Neuronal stem cell (in vitro differentiated cells): Measurements from ENCODE around the gene TMEM165.

Experiments
- DNase-seq: peaks from one replicate; pipeline ENCODE4 v3.0.0-alpha.2; 2013; ENCODE audit warnings: low spot score
- H2AFZ ChIP-seq: one replicate; pipeline ENCODE4 v1.6.1; 2013; ENCODE audit warnings: mild to moderate bottlenecking, low read length, inconsistent platforms
- H2AK5ac ChIP-seq: 2 replicates; pipeline ENCODE4 v1.6.1; 2013; ENCODE audit warnings: low read depth, mild to moderate bottlenecking, inconsistent platforms, low read length, moderate library complexity, mixed read lengths
- H2BK120ac ChIP-seq: 2 replicates; pipeline ENCODE4 v1.6.1; 2013; ENCODE audit warnings: low read depth, mild to moderate bottlenecking, inconsistent platforms, low read length, moderate library complexity, mixed read lengths
- H2BK12ac ChIP-seq: one replicate; pipeline ENCODE4 v1.6.1; 2013; ENCODE audit warnings: low read length, inconsistent platforms
- H2BK15ac ChIP-seq: 2 replicates; pipeline ENCODE4 v1.6.1; 2013; ENCODE audit warnings: mild to moderate bottlenecking, low read length, inconsistent platforms, mixed read lengths
- H2BK5ac ChIP-seq: one replicate; pipeline ENCODE4 v1.6.1; 2013; ENCODE audit warnings: inconsistent platforms, mild to moderate bottlenecking, low read length, moderate library complexity
- H3K14ac ChIP-seq: one replicate; pipeline ENCODE4 v1.6.1; 2013; ENCODE audit warnings: low read length, inconsistent platforms
- H3K18ac ChIP-seq: 2 replicates; pipeline ENCODE4 v1.6.1; 2013; ENCODE audit warnings: low read length, inconsistent platforms
- H3K23ac ChIP-seq: 2 replicates; pipeline ENCODE4 v1.6.1; 2013; ENCODE audit warnings: low read depth, mild to moderate bottlenecking, mixed read lengths, low read length, inconsistent platforms; ENCODE audit not compliant: poor library complexity
- H3K27ac ChIP-seq: replicated peaks from 3 replicates; pipeline ENCODE4 v1.5.1; 2013; ENCODE audit warnings: low read length, inconsistent platforms
- H3K27me3 ChIP-seq, 3 experiments: 2 replicates each; pipeline ENCODE4 v1.6.1; 2013; ENCODE audit warnings: low read length in 3 of 3, mild to moderate bottlenecking in 2 of 3, inconsistent platforms in 1 of 3, low read depth in 1 of 3, mixed read lengths in 1 of 3, moderate library complexity in 1 of 3; ENCODE audit not compliant: control insufficient read depth in 3 of 3, insufficient read depth in 3 of 3
- H3K36me3 ChIP-seq, 2 donors: replicated peaks in 1 of 2; 2 replicates each; pipeline ENCODE4 v1.6.1; 2013; ENCODE audit warnings: low read length in 2 of 2; ENCODE audit not compliant: control insufficient read depth in 2 of 2, insufficient read depth in 2 of 2
- H3K4ac ChIP-seq: 2 replicates; pipeline ENCODE4 v1.6.1; 2013; ENCODE audit warnings: inconsistent platforms, mild to moderate bottlenecking, low read length, moderate library complexity
- H3K4me1 ChIP-seq, 2 donors: 1 replicate in 1 of 2; 2 replicates in 1 of 2; pipeline ENCODE4 v1.6.1; 2013; ENCODE audit warnings: low read length in 2 of 2, low read depth in 1 of 2; ENCODE audit not compliant: control insufficient read depth in 2 of 2, insufficient read depth in 1 of 2
- H3K4me2 ChIP-seq: one replicate; pipeline ENCODE4 v1.6.1; 2013; ENCODE audit warnings: mild to moderate bottlenecking, low read length, inconsistent platforms; ENCODE audit not compliant: insufficient read depth, poor library complexity, severe bottlenecking
- H3K4me3 ChIP-seq, 2 donors: 2 replicates each; pipeline ENCODE4 v1.5.1; 2013; ENCODE audit warnings: low read length in 2 of 2, mild to moderate bottlenecking in 2 of 2, inconsistent platforms in 1 of 2, moderate library complexity in 1 of 2
- H3K79me1 ChIP-seq: one replicate; pipeline ENCODE4 v1.6.1; 2013; ENCODE audit warnings: low read depth, mild to moderate bottlenecking, inconsistent platforms, low read length, moderate library complexity
- H3K9ac ChIP-seq: one replicate; pipeline ENCODE4 v1.6.1; 2013; ENCODE audit warnings: mild to moderate bottlenecking, low read depth, low read length, inconsistent platforms; ENCODE audit not compliant: poor library complexity
- H3K9me3 ChIP-seq, 2 donors: replicated peaks in 1 of 2; 2 replicates each; pipeline versions ENCODE3 to v1.6.1; 2013; ENCODE audit warnings: low read length in 2 of 2, mild to moderate bottlenecking in 2 of 2, inconsistent platforms in 1 of 2, low read depth in 1 of 2, mixed read lengths in 1 of 2, moderate library complexity in 1 of 2; ENCODE audit not compliant: control insufficient read depth in 2 of 2, insufficient read depth in 1 of 2
- H4K8ac ChIP-seq: one replicate; pipeline ENCODE4 v1.6.1; 2013; ENCODE audit warnings: low read depth, mild to moderate bottlenecking, inconsistent platforms, low read length, moderate library complexity
- H4K91ac ChIP-seq: one replicate; pipeline ENCODE4 v1.6.1; 2013; ENCODE audit warnings: low read length, low read depth, mild to moderate bottlenecking, inconsistent platforms; ENCODE audit not compliant: poor library complexity
- WGBS, 2 donors: extraction: QIAGEN DNeasy Blood & Tissue Kit; methylation state at CpG; one replicate each; pipeline ENCODE4 v1.1.7; 2013; ENCODE audit warnings: missing lambda C conversion rate in 2 of 2, mixed read lengths in 1 of 2; ENCODE audit not compliant: insufficient read length in 2 of 2, insufficient replicate concordance in 1 of 2; ENCODE audit errors: extremely low coverage in 2 of 2; 5-methylcytosine and 5-hydroxymethylcytosine counted together

The TMEM165 gene

GRCh38 chr4:55386840-55387239, 8.9 kb upstream of the TMEM165 start:
- Histone ChIP-seq H2BK15ac (no peak overlapping the region), H2AK5ac (no peak overlapping the region), H2BK120ac (no peak overlapping the region), H2AFZ (no peak overlapping the region), H3K9me3 (no peaks in the 10 kb centered on the region), H3K27me3 (no peaks in the 10 kb centered on the region), H3K27ac (no peak overlapping the region), H3K23ac (no peak overlapping the region), H3K4ac (no peak overlapping the region), H3K14ac (no peak overlapping the region), H3K4me1 (peaks cover 0 to 2% of the 10 kb centered on the region in 2 donors), H2BK12ac (no peak overlapping the region), H3K9ac (no peak overlapping the region), H3K4me2 (no peak overlapping the region), H4K91ac (no peak overlapping the region), H3K36me3 (no peaks in the 10 kb centered on the region), H3K4me3 (no peak overlapping the region), H3K79me1 (no peaks in the 10 kb centered on the region), H2BK5ac (no peak overlapping the region), H4K8ac (no peak overlapping the region), H3K18ac (no peak overlapping the region)
- DNase-seq, result no peak
- no CpG with 5 or more reads among the region's 2 CpGs for WGBS, 2 donors

- H3K14ac ChIP-seq, result no peak overlapping the region
- H3K79me1 ChIP-seq, result peaks cover 4% of the 10 kb centered on the region
- no peak overlapping the region for H3K4me2 ChIP-seq
- H2BK120ac ChIP-seq, result no peak overlapping the region
- H3K4me1 ChIP-seq, result peaks cover 4 to 10% of the 10 kb centered on the region in 2 donors
- H2BK15ac ChIP-seq, result no peak overlapping the region
- no peak overlapping the region for H3K4ac ChIP-seq
- peaks cover 0 to 13% of the 10 kb centered on the region in 2 donors for H3K36me3 ChIP-seq
- no peak overlapping the region for H4K8ac ChIP-seq
- no peak overlapping the region for H3K27ac ChIP-seq
- no peak overlapping the region for H2BK12ac ChIP-seq
- no peak overlapping the region for H2BK5ac ChIP-seq
- H3K9me3 ChIP-seq, result no peaks in the 10 kb centered on the region
- H3K4me3 ChIP-seq, result no peak overlapping the region
- no peak overlapping the region for H2AK5ac ChIP-seq
- WGBS, 2 donors, result no CpG with 5 or more reads among the region's 4 CpGs
- no peak for DNase-seq
- H3K23ac ChIP-seq, result peak overlapping the region; percentile 21
- no peak overlapping the region for H4K91ac ChIP-seq
- H3K9ac ChIP-seq, result no peak overlapping the region
- peaks cover 0 to 2% (median 0%) of the 10 kb centered on the region in 3 experiments for H3K27me3 ChIP-seq
- no peak overlapping the region for H3K18ac ChIP-seq
- peak overlapping the region; percentile 40 for H2AFZ ChIP-seq
These were observed 2.1 kb upstream of the TMEM165 start for GRCh38 chr4:55393461-55394320.

GRCh38 chr4:55395218-55395528, 584 bp upstream of the TMEM165 start:
- Histone ChIP-seq H2AFZ (peak overlapping the region; percentile 95), H3K79me1 (peaks cover 4% of the 10 kb centered on the region), H3K18ac (no peak overlapping the region), H3K4me1 (peaks cover 6 to 13% of the 10 kb centered on the region in 2 donors), H3K4ac (no peak overlapping the region), H4K91ac (no peak overlapping the region), H3K23ac (no peak overlapping the region), H3K9ac (no peak overlapping the region), H2BK5ac (no peak overlapping the region), H3K14ac (no peak overlapping the region), H3K4me2 (peak overlapping the region; percentile 75), H3K27ac (no peak overlapping the region), H3K27me3 (peaks cover 0 to 2% (median 0%) of the 10 kb centered on the region in 3 experiments), H3K36me3 (peaks cover 2 to 26% of the 10 kb centered on the region in 2 donors), H2BK12ac (no peak overlapping the region), H3K9me3 (no peaks in the 10 kb centered on the region), H2BK15ac (no peak overlapping the region), H4K8ac (no peak overlapping the region), H2BK120ac (no peak overlapping the region), H3K4me3 (peak overlapping the region; percentile 79 to 97), H2AK5ac (no peak overlapping the region)
- no CpG with 5 or more reads among the region's 4 CpGs for WGBS, 2 donors
- DNase-seq, result no peak

- Histone ChIP-seq H3K23ac (peak overlapping the region; percentile 96), H3K27ac (peak overlapping the region; percentile 70), H3K27me3 (peaks cover 0 to 2% (median 0%) of the 10 kb centered on the region in 3 experiments), H3K4ac (peak overlapping the region; percentile 58), H2AK5ac (peak overlapping the region; percentile 78), H3K36me3 (peaks cover 2 to 38% of the 10 kb centered on the region in 2 donors), H3K4me1 (peaks cover 6 to 13% of the 10 kb centered on the region in 2 donors), H3K18ac (peak overlapping the region; percentile 96), H2AFZ (peak overlapping the region; percentile 95), H3K14ac (peak overlapping the region; percentile 95), H3K4me3 (peak overlapping the region; percentile 79 to 97), H2BK5ac (peak overlapping the region; percentile 92), H2BK120ac (no peak overlapping the region), H2BK15ac (peak overlapping the region; percentile 54), H4K91ac (no peak overlapping the region), H3K9me3 (no peaks in the 10 kb centered on the region), H3K9ac (peak overlapping the region; percentile 100), H2BK12ac (peak overlapping the region; percentile 80), H4K8ac (no peak overlapping the region), H3K4me2 (peak overlapping the region; percentile 63), H3K79me1 (peaks cover 4% of the 10 kb centered on the region)
- DNase-seq, result peak; percentile 39
- WGBS, 2 donors, result no CpG with 5 or more reads among the region's 41 CpGs
These were observed 760 bp downstream of the TMEM165 start for GRCh38 chr4:55396308-55397125.
